ENCODE measurements around the gene KRT85. TPM values are rescaled to one million over a fixed set of nuclear protein-coding genes. Genes with fewer than 3 reads are reported as not detected.

Gene KRT85
- total RNA-seq, 2 experiments from 2014 or later, result not detected

- H2AFZ ChIP-seq (ENCODE audit: low read length), result no peak overlapping the region
- H4K20me1 ChIP-seq (ENCODE audit: insufficient read depth, low read length), result no peaks in the 10 kb centered on the region
- POLR2A ChIA-PET, result interaction anchor here (0.5 to 0.6 kb wide), 2 partner anchors 241 to 607 kb away, joined by 3 to 4 read pairs; no protein-coding TSS in a partner anchor
- CTCF ChIA-PET (ENCODE audit: unreplicated experiment), result interaction anchor here (0.6 to 0.9 kb wide), 3 partner anchors 31 to 100 kb away, joined by 3 read pairs; no protein-coding TSS in a partner anchor
- intact Hi-C loops (cut with micrococcal nuclease; ENCODE audit: unreplicated experiment), result loop anchor here (1.0 to 5.0 kb wide), 2 partner anchors 170 to 185 kb away; no protein-coding TSS in a partner anchor
- H3K79me2 ChIP-seq (ENCODE audit: insufficient read depth, low read depth, low read length), result no peaks in the 10 kb centered on the region
- H3K9me3 ChIP-seq (ENCODE audit: low read length), result no peaks in the 10 kb centered on the region
- peaks cover 2% of the 10 kb centered on the region for H3K4me1 ChIP-seq (ENCODE audit: insufficient read depth, low read length, poor library complexity, severe bottlenecking)
- no peak overlapping the region for H3K27ac ChIP-seq (ENCODE audit: low read depth, low read length, poor library complexity, severe bottlenecking)
- H3K4me2 ChIP-seq (ENCODE audit: low read length), result no peak overlapping the region
- TF ChIP-seq EZH2phosphoT487 (IDR thresholded peaks at IDR 0.05; ENCODE audit: borderline replicate concordance, low read depth, low read length) (no peak), CTCF (conservative IDR thresholded peaks at IDR 0.05; ENCODE audit: low read length) (peak; percentile 94)
- no peak overlapping the region for H3K4me3 ChIP-seq (ENCODE audit: low read depth, low read length, poor library complexity, severe bottlenecking)
- no peaks in the 10 kb centered on the region for H3K36me3 ChIP-seq (ENCODE audit: insufficient read depth, low read length)
- H3K9me2 ChIP-seq (ENCODE audit: insufficient read depth, low read length), result no peaks in the 10 kb centered on the region
- peak; percentile 80 for DNase-seq (ENCODE audit: low spot score)
- BruUV-seq (replicated peaks), result no TSS peak
Measured at GRCh38 chr12:52327052-52327829, 40.0 kb downstream of the KRT85 start.

GRCh38 chr12:52324153-52324444, 43.2 kb downstream of the KRT85 start:
- no peak for DNase-seq (ENCODE audit: low spot score)
- intact Hi-C loops (cut with micrococcal nuclease; ENCODE audit: unreplicated experiment), result no loop called here
- BruUV-seq (replicated peaks), result no TSS peak
- Histone ChIP-seq H4K20me1 (ENCODE audit: insufficient read depth, low read length) (no peaks in the 10 kb centered on the region), H3K36me3 (ENCODE audit: insufficient read depth, low read length) (no peaks in the 10 kb centered on the region), H3K4me1 (ENCODE audit: insufficient read depth, low read length, poor library complexity, severe bottlenecking) (peaks cover 2% of the 10 kb centered on the region), H3K27ac (ENCODE audit: low read depth, low read length, poor library complexity, severe bottlenecking) (no peak overlapping the region), H3K9me2 (ENCODE audit: insufficient read depth, low read length) (no peaks in the 10 kb centered on the region), H3K4me3 (ENCODE audit: low read depth, low read length, poor library complexity, severe bottlenecking) (no peak overlapping the region), H2AFZ (ENCODE audit: low read length) (no peak overlapping the region), H3K4me2 (ENCODE audit: low read length) (no peak overlapping the region), H3K79me2 (ENCODE audit: insufficient read depth, low read depth, low read length) (no peaks in the 10 kb centered on the region), H3K9me3 (ENCODE audit: low read length) (no peaks in the 10 kb centered on the region)
- POLR2A ChIA-PET, result no interaction called here
- CTCF ChIA-PET (ENCODE audit: unreplicated experiment), result no interaction called here
- no peak for TF ChIP-seq EZH2phosphoT487 (IDR thresholded peaks at IDR 0.05; ENCODE audit: borderline replicate concordance, low read depth, low read length)
- no peak for TF ChIP-seq CTCF (conservative IDR thresholded peaks at IDR 0.05; ENCODE audit: low read length)
